ENCODE measurements around the gene SSBP3.

GRCh38 chr1:54267815-54268761 is 138.1 kb downstream of the SSBP3 start:
- TF ChIP-seq, protein P1, sequence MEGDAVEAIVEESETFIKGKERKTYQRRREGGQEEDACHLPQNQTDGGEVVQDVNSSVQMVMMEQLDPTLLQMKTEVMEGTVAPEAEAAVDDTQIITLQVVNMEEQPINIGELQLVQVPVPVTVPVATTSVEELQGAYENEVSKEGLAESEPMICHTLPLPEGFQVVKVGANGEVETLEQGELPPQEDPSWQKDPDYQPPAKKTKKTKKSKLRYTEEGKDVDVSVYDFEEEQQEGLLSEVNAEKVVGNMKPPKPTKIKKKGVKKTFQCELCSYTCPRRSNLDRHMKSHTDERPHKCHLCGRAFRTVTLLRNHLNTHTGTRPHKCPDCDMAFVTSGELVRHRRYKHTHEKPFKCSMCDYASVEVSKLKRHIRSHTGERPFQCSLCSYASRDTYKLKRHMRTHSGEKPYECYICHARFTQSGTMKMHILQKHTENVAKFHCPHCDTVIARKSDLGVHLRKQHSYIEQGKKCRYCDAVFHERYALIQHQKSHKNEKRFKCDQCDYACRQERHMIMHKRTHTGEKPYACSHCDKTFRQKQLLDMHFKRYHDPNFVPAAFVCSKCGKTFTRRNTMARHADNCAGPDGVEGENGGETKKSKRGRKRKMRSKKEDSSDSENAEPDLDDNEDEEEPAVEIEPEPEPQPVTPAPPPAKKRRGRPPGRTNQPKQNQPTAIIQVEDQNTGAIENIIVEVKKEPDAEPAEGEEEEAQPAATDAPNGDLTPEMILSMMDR (conservative IDR thresholded peaks at IDR 0.05) = no peak
- no peak for TF ChIP-seq EZH2 (IDR thresholded peaks at IDR 0.05; ENCODE audit: low read depth)
